ENCODE results near the gene ANKRD13C. TPM values are rescaled to one million over a fixed set of nuclear protein-coding genes. Genes with fewer than 3 reads are reported as not detected.
"Not testable (repeated sequence)": the region's sequence is repeated elsewhere in the genome, so short reads cannot be mapped to it uniquely, and the experiment has no call there.

Gene ANKRD13C
- total RNA-seq, 1 experiment from 2014 or later, result 14.4 TPM

DNA sequence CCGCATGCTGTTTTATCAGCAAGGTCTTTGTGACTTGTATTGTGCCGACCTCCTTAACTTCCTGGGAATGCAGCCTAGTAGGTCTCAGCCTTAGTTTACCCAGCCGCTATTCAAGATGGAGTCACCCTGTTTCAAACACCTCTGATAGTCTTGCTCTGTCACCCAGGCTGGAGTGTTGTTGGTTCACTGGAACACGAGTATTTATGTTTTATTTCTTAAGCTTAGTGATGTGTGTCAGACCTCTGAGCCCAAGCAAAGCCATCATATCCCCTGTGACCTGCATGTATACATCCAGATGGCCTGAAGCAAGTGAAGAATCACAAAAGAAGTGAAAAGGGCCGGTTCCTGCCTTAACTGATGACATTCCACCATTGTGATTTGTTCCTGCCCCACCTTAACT, 12.9 kb upstream of the ANKRD13C start:
- H3K36me3 ChIP-seq (ENCODE audit: control insufficient read depth, insufficient read depth, low read length); H3K9me3 ChIP-seq; H3K27ac Mint-ChIP-seq (ENCODE audit: unreplicated experiment); H3K4me3 Mint-ChIP-seq (ENCODE audit: unreplicated experiment); H3K4me1 ChIP-seq; BruUV-seq (replicated peaks); CTCF ChIA-PET; H3K27me3 ChIP-seq (replicated peaks; ENCODE audit: control insufficient read depth, insufficient read depth, low read length); DNase-seq; H3K9me3 Mint-ChIP-seq (ENCODE audit: unreplicated experiment); H3K36me3 Mint-ChIP-seq (ENCODE audit: insufficient read depth, unreplicated experiment); H3K4me3 ChIP-seq (ENCODE audit: low read depth, low read length); intact Hi-C loops (cut with micrococcal nuclease; ENCODE audit: unreplicated experiment); POLR2A ChIA-PET; H3K27me3 Mint-ChIP-seq (ENCODE audit: insufficient read depth, unreplicated experiment): not testable (repeated sequence)
- H3K4me1 Mint-ChIP-seq (ENCODE audit: low read depth, unreplicated experiment), result peaks cover 13% of the 10 kb centered on the region

DNA sequence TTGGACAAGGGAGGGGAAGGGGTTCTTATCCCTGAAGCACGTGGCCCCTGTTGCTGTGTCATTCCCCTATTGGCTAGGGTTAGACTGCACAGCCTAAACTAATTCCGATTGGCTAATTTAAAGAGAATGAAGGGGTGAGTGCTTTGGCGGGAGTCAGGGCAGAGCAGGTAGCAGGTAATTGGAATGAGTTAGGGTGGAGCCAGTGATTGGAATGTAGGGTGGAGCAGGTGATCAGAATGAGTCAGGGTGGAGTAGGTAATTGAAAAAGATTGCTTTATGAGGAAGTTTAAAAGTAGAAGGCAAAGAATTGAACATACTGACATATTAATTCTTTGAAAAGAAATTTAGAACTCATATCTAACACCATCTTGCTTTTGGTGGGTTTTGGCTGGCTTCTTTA, 12.5 kb upstream of the ANKRD13C start:
- H3K27ac Mint-ChIP-seq (ENCODE audit: unreplicated experiment), result peak overlapping the region; percentile 27
- H3K9me3 ChIP-seq; BruUV-seq (replicated peaks): not testable (repeated sequence)

DNA sequence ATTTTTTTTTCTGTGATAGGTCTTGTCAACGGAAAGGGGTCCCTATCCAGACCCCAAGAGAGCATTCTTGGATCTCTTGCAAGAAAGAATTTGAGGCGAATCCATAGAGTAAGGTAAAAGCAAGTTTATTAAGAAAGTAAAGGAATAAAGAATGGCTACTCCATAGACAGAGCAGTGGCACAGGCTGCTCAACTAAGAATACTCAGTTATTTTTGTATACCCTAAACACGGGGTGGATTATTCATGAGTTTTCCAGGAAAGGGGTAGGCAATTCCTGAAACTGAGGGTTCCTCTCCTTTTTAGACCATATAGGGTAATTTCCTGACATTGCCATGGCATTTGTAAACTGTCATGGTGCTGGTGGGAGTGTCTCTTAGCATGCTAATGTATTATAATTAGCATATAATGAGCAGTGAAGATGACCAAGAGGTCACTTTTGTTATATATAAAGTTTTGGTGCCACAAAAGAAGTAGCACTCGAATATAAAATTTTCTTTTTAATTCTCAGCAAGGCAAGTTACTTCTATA, 12.0 kb upstream of the ANKRD13C start:
- H3K9me3 ChIP-seq; H3K27me3 ChIP-seq (replicated peaks; ENCODE audit: control insufficient read depth, insufficient read depth, low read length); H3K4me3 Mint-ChIP-seq (ENCODE audit: unreplicated experiment); H3K36me3 Mint-ChIP-seq (ENCODE audit: insufficient read depth, unreplicated experiment); H3K9me3 Mint-ChIP-seq (ENCODE audit: unreplicated experiment); intact Hi-C loops (cut with micrococcal nuclease; ENCODE audit: unreplicated experiment); DNase-seq; CTCF ChIA-PET; H3K27me3 Mint-ChIP-seq (ENCODE audit: insufficient read depth, unreplicated experiment); POLR2A ChIA-PET; H3K4me1 ChIP-seq; H3K4me3 ChIP-seq (ENCODE audit: low read depth, low read length); H3K36me3 ChIP-seq (ENCODE audit: control insufficient read depth, insufficient read depth, low read length); BruUV-seq (replicated peaks): not testable (repeated sequence)
- H3K27ac Mint-ChIP-seq (ENCODE audit: unreplicated experiment), result peak overlapping the region; percentile 27
- H3K4me1 Mint-ChIP-seq (ENCODE audit: low read depth, unreplicated experiment), result peaks cover 21% of the 10 kb centered on the region

More for the DNA sequence above, 12.5 kb upstream of the ANKRD13C start:
- CTCF ChIA-PET; H3K4me3 ChIP-seq (ENCODE audit: low read depth, low read length); H3K27me3 Mint-ChIP-seq (ENCODE audit: insufficient read depth, unreplicated experiment); intact Hi-C loops (cut with micrococcal nuclease; ENCODE audit: unreplicated experiment); POLR2A ChIA-PET; H3K36me3 Mint-ChIP-seq (ENCODE audit: insufficient read depth, unreplicated experiment); H3K9me3 Mint-ChIP-seq (ENCODE audit: unreplicated experiment); H3K4me1 ChIP-seq; H3K4me3 Mint-ChIP-seq (ENCODE audit: unreplicated experiment); DNase-seq; H3K36me3 ChIP-seq (ENCODE audit: control insufficient read depth, insufficient read depth, low read length); H3K27me3 ChIP-seq (replicated peaks; ENCODE audit: control insufficient read depth, insufficient read depth, low read length): not testable (repeated sequence)
- peaks cover 17% of the 10 kb centered on the region for H3K4me1 Mint-ChIP-seq (ENCODE audit: low read depth, unreplicated experiment)

DNA sequence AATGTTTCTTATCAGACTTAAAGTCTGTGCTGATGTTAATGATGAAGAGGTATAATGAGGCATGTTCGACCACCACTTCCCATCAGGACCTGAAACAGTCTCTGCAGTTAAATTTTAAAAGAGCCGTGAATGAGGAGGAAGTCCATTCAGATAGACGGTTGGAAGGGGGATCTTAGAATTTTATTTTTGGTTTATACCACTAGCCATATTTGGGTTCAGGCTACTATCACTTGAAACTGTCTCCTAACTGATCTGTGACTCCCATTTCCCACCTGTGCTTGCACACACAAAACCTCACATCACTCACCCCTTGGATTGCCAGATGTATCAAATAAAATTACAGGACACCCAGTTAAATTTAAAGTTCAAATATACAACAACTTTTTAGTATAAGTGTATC, 9.9 kb upstream of the ANKRD13C start:
- H3K4me1 ChIP-seq, result peaks cover 5% of the 10 kb centered on the region
- no TSS peak for BruUV-seq (replicated peaks)
- H3K4me3 ChIP-seq (ENCODE audit: low read depth, low read length), result no peak overlapping the region
- H3K27me3 ChIP-seq (replicated peaks; ENCODE audit: control insufficient read depth, insufficient read depth, low read length), result no peaks in the 10 kb centered on the region
- H3K4me3 Mint-ChIP-seq (ENCODE audit: unreplicated experiment), result no peak overlapping the region
- H3K9me3 Mint-ChIP-seq (ENCODE audit: unreplicated experiment), result no peaks in the 10 kb centered on the region
- no peaks in the 10 kb centered on the region for H3K36me3 ChIP-seq (ENCODE audit: control insufficient read depth, insufficient read depth, low read length)
- no peaks in the 10 kb centered on the region for H3K9me3 ChIP-seq
- H3K27ac Mint-ChIP-seq (ENCODE audit: unreplicated experiment), result no peak overlapping the region
- intact Hi-C loops (cut with micrococcal nuclease; ENCODE audit: unreplicated experiment), result no loop called here
- ChIA-PET CTCF (no interaction called here), POLR2A (no interaction called here)
- DNase-seq, result no peak
- no peaks in the 10 kb centered on the region for H3K36me3 Mint-ChIP-seq (ENCODE audit: insufficient read depth, unreplicated experiment)
- H3K27me3 Mint-ChIP-seq (ENCODE audit: insufficient read depth, unreplicated experiment), result no peaks in the 10 kb centered on the region
- H3K4me1 Mint-ChIP-seq (ENCODE audit: low read depth, unreplicated experiment), result peaks cover 27% of the 10 kb centered on the region
- TF ChIP-seq, protein P1, sequence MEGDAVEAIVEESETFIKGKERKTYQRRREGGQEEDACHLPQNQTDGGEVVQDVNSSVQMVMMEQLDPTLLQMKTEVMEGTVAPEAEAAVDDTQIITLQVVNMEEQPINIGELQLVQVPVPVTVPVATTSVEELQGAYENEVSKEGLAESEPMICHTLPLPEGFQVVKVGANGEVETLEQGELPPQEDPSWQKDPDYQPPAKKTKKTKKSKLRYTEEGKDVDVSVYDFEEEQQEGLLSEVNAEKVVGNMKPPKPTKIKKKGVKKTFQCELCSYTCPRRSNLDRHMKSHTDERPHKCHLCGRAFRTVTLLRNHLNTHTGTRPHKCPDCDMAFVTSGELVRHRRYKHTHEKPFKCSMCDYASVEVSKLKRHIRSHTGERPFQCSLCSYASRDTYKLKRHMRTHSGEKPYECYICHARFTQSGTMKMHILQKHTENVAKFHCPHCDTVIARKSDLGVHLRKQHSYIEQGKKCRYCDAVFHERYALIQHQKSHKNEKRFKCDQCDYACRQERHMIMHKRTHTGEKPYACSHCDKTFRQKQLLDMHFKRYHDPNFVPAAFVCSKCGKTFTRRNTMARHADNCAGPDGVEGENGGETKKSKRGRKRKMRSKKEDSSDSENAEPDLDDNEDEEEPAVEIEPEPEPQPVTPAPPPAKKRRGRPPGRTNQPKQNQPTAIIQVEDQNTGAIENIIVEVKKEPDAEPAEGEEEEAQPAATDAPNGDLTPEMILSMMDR (IDR thresholded peaks at IDR 0.05; ENCODE audit: insufficient read depth in 1 of 2, low read depth in 1 of 2, low read length in 1 of 2, severe bottlenecking in 1 of 2, unreplicated experiment in 1 of 2), result no peak

Measured in Caco-2 (cell line).